SIG-M5 (cell line): Measurements from ENCODE around the gene ASPN.

Source experiments
- DNase-seq: peaks from one replicate; lab custom pipeline; 2025; lab: John Stamatoyannopoulos, UW

ASPN gene

GRCh38 chr9:92504881-92505280 lies 22.6 kb upstream of the ASPN start:
- no peak for DNase-seq

- DNase-seq: no peak
Measured at GRCh38 chr9:92503156-92503555, 20.9 kb upstream of the ASPN start.

DNA sequence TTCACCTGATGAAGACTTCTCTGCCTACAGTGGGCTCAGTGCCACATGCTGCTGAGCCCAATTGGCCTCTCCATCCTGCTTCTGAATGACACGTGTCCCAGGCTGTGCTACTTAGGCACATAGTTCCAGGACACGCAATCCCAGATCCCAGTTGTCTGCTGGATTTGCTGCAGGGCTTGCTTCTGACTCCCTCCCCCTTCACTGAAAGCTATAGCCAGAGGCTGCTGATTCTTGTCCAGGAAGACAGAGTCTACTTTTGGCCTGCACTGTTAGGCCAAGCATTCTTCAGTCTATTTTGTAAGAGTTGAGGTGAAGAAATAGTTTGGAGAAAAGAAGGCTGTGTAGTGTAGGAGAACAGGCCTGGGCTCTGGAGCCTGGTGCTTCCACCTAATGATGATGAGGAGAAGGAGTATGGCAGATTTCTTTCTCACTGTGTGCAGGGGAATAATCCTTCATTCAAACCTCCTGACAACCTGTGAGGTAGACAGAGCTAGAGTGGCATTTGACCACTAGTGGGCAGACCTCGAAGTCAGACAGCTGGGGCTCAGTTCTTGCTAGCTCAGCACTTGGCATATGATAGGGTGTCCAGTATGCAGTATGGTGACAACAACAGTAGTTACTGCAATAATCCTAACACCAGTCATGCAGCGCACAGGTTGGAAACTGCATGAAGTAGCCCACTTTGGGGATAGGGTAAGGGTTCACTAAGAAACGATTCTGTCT lies 19.5 kb upstream of the ASPN start:
- DNase-seq: no peak

- DNase-seq: no peak
Measured at GRCh38 chr9:92500725-92501124, 18.4 kb upstream of the ASPN start.

GRCh38 chr9:92499701-92500100 lies 17.4 kb upstream of the ASPN start:
- no peak for DNase-seq

DNA sequence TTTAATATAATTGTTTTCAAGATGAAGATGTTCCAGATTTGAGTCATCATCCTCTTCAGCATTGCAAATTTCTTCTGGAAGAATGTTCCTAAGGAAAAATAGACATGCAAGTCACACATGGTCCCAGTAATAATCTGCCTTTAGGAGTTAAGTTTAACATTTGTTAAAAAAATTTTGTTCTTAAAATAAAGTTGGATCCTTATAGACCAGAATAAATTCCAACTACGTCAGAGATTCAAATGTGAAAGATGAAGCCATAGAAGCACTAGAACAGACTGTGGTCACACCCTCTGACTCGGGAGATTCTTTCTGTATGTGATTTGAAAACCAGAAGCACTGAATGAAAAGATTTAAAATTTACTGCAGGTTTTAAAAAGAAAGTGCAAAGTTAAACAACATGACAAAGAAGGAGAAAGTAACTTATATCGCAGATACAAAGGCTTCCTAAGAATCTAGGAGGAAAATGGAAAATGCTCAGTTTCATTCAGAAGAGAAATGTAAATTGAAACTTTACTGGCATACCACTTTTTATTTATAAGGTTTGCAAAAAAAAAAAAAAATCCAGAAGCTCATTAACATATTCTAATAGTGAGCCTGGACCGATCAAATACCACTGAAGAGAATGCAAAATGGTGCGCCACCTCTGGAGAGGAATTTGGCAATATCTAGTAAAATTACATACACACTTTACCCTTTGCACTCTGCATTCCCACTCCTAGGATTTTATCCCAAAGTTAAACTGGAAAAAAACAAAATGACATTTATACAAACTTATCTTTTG lies 14.3 kb upstream of the ASPN start:
- no peak for DNase-seq

- DNase-seq: no peak
Measured at GRCh38 chr9:92494856-92495255, 12.6 kb upstream of the ASPN start.

DNA sequence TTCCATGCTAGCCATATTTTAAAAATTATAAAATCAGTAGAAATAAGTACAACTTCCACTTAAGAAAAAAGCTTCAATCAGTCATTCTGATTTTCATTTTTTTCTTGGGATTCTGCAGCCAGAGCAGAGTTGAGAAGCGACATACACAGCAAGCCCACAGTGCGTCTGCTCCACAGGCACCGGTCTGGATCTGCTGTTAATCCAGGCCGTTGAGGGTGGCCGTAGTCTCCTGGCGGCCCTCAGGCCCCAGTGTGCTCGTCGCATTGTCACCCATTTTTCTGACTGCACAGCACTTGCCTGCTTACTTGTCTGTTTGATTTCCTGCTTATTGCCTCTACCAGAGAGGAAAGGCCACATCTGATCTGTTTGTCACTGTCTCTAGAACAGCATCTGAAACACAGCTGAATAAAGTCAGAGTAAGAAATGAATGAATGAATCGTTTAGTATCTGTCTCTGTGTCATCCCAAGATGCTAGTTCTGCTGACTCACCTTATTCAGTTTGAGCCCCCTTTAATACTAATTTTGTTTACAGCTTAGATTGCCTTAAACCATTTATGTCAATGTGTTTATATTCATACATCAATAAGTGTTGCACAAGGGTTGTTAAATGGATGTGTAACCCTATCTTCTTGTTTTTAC lies 11.6 kb upstream of the ASPN start:
- no peak for DNase-seq

- DNase-seq: no peak
Measured at GRCh38 chr9:92492781-92493401, 10.6 kb upstream of the ASPN start.

GRCh38 chr9:92488681-92489550 lies 6.6 kb upstream of the ASPN start:
- no peak for DNase-seq

DNA sequence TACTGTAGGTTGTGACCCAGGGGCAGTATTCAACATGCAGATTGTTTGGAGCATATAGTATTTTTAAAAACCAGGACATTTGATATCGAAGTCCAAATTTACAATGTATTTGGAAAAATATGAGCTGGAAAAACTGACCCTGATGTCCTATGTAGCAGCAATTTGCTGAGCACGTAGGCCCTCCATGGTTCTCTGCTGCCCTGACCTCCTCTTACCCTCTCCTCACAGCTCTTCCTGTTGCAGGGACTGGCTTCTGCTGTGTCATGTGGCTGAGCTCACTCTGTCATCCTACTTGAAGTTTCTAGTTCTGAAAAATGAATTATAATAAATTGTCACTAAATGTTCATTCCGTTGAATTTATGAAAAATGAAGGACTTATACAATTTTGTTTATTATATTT lies 4.1 kb upstream of the ASPN start:
- DNase-seq: no peak

DNA sequence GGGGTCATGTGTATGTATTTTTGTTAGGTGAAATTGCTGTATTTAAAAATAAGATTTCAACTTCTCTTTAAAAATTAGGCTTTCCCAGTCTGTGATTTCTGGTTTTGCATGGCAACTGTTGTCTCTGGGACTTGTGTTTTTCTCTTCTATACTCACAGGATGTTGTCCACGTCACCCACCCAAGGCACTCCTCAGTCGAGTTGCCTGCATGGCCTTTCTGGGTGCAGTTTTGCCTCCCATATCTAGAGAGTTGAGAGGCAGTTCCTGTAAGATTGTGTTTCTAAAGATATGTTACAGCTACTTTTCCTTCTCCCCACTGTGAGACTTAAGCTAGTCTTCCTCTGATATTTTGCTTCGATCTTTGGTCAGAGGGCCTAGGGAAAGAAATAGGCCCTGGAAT lies 2.3 kb upstream of the ASPN start:
- no peak for DNase-seq

GRCh38 chr9:92483627-92484545 lies 1.6 kb upstream of the ASPN start:
- no peak for DNase-seq

GRCh38 chr9:92482805-92483204 lies 499 bp upstream of the ASPN start:
- no peak for DNase-seq

- DNase-seq: no peak
Measured at GRCh38 chr9:92480986-92481633, 1.2 kb downstream of the ASPN start.

DNA sequence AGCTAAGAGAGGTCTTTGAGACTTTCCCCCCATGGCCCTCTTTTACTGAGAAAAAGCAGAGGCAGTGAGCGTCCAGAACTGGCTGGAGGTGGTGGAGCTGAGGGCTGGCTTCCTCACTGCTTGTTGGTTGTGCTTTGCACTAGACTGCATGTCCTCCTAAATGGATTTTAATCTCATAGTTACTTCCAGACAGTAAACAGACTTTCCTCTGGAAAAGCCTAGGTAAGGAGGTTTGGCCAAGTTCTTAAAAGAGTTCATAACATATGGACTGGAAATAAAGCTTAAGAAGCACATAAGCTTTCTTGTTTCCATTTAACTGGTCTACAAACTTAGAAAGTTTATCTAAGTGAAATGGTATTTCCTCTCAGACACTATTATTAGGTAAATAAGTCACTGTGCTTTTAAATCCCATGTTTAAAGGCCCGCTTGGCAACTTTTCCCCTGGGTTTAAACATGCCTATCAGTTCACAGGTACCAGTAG lies 2.0 kb downstream of the ASPN start:
- DNase-seq: no peak

GRCh38 chr9:92479346-92479745 lies 3.0 kb downstream of the ASPN start:
- no peak for DNase-seq

DNA sequence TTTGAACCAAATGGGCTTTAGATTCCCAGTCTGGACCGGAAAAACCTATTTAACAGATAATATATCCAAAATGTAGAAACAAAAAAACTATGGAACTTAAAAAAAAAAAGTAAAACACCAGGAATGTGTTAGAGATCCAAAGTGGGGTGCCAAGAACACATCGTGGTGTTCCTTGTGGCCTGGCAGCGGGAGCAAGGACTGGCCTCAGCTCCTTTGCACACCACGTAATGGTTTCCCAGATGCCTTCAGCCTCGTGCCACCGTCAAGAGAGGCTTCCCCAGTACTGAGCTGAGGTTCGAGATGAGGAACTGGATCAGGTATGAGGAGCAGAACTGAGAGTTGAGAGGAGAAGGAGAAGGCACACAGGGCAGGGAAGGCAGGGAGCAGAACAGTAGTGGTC lies 3.5 kb downstream of the ASPN start:
- no peak for DNase-seq

- DNase-seq: no peak
Measured at GRCh38 chr9:92476962-92477361, 5.3 kb downstream of the ASPN start.

- DNase-seq: no peak
Measured at GRCh38 chr9:92474587-92474986, 7.7 kb downstream of the ASPN start.
